OCI-LY7 (cell line): ENCODE measurements around the gene SKIDA1.

ENCODE experiments used
- EZH2phosphoT487 ChIP-seq: fragments of 200-600 bp; sonication (generic); IDR thresholded peaks from 2 replicates; pipeline ENCODE4 v1.6.1; 2018; ENCODE audit warnings: low read depth, borderline replicate concordance, mild to moderate bottlenecking, mixed run types, antibody characterized with exemption, low read length, moderate library complexity, mixed read lengths
- TF ChIP-seq, protein P1 (sequence below): fragments of 200-600 bp; sonication (generic); conservative IDR thresholded peaks from 2 replicates; pipeline ENCODE4 v1.5.1; 2014; ENCODE audit warnings: mild to moderate bottlenecking, antibody characterized with exemption, low read length, moderate library complexity, mixed read lengths

DNA sequence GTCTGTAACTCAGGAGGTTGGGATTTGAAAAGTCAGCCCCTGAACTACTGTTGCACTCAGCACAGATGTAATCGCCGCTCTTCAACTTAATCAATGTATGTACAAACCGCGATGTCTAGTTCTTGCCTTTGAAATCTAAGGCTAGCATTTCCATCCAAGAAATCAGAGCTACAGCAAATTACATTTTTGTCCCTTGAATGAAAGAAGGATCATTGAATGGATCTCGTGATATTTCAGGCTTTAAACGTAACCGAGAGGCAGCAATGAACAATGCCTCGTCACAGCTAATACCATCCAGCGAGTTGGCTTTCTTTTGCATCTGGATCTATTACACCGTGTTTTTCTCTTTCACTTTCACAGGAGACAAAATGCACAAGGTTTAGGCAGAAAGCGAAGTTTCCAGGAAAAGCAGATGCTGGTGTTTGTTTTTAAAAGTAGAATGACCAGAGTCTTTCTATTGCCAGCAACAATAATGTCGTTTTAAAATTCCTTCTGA is 5.5 kb downstream of the SKIDA1 start:
- TF ChIP-seq, protein P1, sequence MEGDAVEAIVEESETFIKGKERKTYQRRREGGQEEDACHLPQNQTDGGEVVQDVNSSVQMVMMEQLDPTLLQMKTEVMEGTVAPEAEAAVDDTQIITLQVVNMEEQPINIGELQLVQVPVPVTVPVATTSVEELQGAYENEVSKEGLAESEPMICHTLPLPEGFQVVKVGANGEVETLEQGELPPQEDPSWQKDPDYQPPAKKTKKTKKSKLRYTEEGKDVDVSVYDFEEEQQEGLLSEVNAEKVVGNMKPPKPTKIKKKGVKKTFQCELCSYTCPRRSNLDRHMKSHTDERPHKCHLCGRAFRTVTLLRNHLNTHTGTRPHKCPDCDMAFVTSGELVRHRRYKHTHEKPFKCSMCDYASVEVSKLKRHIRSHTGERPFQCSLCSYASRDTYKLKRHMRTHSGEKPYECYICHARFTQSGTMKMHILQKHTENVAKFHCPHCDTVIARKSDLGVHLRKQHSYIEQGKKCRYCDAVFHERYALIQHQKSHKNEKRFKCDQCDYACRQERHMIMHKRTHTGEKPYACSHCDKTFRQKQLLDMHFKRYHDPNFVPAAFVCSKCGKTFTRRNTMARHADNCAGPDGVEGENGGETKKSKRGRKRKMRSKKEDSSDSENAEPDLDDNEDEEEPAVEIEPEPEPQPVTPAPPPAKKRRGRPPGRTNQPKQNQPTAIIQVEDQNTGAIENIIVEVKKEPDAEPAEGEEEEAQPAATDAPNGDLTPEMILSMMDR = no peak
- no peak for TF ChIP-seq EZH2phosphoT487
